Stimulated activated CD8-positive, alpha-beta memory T cell treated with anti-CD3 and anti-CD28 coated beads, Interleukin-12 subunit alpha, Interleukin-12 subunit beta, amount 100 ng/mL, for 1 hour (primary cell): ENCODE measurements around the gene ALDH1A2.
"Not testable (repeated sequence)": the region's sequence is repeated elsewhere in the genome, so short reads cannot be mapped to it uniquely, and the experiment has no call there.

Source experiments
- DNase-seq: peaks from one replicate; pipeline ENCODE4 v3.0.0-alpha.2; 2020; ENCODE audit warnings: low read depth

ALDH1A2 gene

DNA sequence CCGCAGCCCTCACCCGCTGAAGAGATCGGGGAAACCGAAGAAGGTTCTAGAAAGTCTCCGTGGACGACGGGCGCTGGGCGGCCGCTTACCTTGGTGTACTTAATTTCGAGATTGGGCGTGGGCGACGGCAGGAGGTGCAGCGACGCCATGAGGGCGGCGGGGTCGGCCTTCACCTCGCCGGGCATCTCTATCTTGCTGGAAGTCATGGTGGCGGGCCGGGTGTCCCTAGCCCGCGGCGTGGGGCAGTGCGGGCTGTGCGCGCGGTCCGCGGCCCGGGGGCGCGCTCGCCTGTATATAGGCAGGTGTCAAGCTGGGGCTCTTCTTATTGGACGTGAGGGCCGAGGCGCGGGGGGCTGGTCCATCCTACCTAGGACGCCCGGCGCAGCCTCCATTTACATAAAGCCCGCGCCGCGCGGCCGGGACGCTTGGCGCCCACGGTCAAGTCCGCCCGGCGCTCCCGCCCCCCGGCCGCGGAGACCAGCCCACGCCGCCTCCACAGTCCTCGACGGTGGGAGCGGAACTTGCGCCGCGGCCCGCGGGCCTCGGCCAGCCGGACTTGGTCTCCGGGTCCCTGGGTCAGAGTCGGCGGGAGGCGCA is at the start of gene ALDH1A2:
Gene ALDH1A2 (minus strand): TSS at position 267 of the 597 bp plus-strand sequence. CDS start 61 bp downstream, at position 206.
- no peak for DNase-seq

DNA sequence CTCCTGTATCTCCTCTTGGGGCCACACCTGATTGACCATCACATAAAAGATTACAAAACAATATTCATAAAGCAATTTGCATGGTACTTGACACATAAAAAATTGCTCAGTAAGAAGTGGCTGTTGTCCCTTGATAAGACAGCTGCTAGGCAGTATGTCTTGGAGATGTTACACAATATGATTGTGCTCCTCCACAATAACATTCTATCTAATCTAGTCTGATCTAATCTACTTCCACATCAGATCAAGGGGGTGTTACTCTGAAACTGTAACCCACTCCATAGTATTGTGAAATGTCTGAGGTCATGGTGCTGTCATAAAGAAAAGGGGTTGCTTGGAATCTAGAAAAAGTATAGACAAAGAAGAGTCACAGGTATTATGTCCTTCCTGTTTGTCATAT is 49.3 kb upstream of the ALDH1A2 start:
- no peak for DNase-seq

DNA sequence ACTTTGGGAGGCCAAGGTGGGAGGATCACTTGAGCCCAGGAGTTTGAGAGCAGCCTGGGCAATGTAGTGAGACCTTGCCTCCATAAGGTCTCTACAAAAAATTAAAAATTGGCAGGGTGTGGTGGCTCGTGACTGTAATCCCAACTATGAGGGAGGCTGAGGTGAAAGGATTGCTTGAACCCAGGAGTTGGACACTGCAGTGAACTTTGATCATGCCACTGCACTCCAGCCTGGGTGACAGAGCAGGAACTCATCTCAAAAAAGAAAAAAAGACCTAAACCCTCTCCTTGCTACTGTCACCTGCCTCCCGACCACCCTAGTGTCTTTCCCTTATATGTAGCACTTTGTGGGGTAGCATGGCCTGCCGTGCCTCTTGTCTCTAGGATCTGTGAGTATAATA is 48.9 kb upstream of the ALDH1A2 start:
- no peak for DNase-seq

DNA sequence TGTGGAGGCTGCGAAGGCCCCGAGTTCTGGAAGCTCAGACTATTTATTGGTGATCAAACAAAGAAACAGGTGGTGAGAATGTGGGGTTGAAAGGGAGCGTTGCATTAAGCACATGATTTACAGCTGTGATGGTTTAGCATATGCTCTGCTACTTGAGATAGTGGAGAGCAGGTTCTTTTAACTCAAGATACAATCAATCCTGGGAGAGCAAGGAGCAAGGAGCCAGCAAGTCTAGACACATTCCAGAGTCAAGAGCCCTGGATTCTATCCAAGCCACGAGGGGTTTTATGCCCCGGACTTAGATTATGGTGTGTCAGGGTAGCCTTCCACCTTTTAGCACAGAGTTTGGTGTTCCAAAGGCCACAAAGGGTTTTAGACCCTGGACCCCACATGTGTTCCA is 47.8 kb upstream of the ALDH1A2 start:
- DNase-seq: not testable (repeated sequence)

DNA sequence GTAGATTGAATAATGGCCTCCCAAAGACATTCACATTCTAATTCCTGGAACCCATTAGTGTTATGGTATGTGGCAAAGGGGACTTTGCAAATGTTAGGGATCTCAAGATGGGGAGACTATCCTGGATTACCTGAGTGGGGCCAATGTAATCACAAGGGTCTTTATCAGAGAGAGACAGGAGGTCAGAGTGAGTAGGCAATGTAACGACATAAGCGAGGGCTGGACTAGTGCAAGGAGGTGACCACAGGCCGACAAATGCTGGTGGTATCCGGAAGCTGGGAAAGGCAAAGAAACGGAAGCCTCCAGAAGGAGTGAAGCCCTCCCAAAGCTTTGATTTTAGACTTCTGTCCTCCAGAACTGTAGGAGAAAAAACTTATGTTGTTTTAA is 46.2 kb upstream of the ALDH1A2 start:
- no peak for DNase-seq

DNA sequence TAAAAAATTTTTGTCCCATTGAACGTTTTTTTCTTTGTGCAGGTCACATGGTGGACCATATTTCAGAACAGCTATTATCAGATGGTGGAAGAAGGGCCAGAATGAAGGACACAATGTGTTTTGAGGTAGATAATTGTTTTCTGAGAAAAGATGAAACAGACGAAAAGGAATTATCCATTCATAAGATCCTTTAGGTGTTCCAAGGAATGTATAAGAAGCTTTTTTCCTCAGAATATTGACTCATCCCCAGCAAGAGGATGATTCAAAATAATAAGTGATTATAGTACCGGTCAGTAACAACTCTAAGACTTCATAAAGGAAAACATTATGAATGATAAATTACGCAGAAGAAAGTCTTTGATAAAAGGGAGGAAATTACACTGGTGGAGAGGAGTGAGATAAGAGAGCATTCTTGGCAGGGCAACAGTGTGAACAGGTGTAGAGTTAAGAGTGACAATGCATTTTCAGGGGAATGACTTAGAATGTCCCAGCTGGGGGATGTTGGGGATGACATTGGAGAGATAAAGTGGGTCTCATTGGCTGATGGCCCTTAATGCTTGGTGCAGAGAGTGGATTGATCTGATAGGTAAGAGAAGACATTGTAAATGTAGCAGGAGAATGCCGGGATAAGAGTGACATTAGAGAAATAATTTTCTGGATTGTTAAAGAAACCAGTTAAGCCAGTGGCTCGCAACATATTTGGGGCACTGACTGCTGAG is 45.6 kb upstream of the ALDH1A2 start:
- no peak for DNase-seq

DNA sequence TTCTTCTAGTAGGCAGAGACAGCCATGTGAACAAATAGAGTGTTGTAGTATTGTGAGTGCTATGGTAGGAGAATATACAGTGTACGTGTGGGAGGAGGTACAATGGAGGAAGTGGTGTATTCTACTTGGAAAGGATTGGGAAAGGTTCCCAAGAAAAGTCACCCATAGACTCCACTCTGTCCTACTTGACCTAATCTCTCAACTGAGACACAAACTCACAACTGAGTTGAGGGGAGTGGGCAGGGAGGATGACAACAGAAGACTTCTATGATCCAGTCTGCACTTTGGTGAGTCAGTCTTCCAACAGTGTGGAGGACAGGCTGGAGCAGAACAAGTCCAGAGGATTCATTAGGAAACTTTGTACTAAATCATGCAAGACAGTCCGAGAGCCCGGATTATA is 43.9 kb upstream of the ALDH1A2 start:
- DNase-seq: no peak

DNA sequence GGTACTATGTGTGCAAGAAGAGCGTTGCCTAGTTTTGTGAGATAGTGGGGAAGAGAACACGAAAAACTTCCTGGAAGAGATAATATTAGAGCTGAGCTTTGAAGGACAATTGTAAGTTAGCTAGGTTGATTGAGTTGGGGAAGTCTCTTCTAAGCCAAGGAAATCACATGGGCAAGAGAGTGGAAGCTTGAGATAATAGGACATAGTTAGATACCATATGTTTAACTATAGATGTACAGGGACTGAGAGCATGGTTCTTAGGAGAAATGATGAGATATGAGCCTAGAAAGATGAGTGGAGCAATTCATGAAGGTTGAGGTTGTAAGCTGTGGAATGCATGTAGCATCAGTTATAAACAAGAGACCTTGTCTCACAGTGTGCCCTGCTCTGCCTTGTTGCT is 42.6 kb upstream of the ALDH1A2 start:
- DNase-seq: no peak

DNA sequence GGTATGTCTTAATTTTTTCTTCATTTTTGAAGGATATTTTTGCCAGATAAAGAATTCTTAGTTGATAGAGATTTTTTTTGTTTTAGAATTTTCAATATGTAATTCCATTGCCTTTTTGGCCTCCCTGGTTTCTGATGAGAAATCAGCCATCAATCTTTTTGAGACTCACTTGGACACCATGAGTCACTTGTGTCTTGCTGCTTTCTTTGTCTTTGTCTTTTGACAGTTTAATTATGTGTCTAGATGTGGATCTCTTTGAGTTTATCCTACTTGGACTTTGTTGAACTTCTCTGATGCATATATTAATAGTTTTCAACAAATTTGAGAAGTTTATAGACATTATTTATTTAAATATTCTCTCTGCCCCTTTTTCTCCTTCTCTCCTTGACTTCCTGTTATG is 38.0 kb upstream of the ALDH1A2 start:
- no peak for DNase-seq

DNA sequence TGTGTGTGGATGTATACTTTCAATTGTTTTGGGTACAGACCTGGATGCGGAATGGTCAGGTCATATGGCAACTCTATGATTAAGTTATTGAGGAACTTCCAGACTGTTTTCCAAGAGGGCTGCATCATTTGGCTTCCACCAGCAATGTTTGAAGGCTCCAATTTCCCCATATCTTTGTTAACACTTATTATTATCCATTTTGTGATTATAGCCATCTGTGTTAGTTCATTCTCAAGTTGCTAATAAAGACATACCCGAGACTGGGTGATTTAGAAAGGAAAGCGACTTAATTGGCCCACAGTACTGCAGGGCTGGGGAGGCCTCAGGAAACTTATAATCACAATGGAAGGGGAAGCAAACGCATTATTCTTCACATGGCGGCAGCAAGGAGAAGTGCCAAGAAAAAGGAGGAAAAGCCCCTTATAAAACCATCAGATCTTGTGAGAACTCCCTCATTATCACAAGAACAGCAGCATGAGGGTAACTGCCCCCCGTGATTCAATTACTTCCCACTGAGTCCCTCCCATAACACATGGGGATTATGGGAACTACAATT is 31.1 kb upstream of the ALDH1A2 start:
- DNase-seq: no peak

DNA sequence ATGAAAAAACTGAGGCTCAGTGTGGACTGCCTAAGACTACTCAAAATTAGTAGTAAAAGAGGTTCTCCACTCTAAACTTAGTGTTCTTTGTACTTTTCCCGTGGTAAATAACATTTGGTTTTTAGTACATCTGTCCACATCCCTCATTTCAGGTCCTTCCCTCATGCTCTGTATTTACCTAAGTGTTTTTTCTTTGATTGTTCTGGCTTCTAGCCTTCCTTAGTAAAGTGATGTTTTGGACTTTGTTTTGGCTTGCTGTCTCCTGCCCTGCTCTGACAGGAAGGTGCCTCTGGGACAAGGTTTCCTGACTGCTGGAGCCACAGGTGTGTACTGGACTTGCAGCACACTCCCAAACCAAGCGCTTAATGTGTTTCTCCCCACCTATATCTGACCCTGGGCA is 29.9 kb upstream of the ALDH1A2 start:
- no peak for DNase-seq

DNA sequence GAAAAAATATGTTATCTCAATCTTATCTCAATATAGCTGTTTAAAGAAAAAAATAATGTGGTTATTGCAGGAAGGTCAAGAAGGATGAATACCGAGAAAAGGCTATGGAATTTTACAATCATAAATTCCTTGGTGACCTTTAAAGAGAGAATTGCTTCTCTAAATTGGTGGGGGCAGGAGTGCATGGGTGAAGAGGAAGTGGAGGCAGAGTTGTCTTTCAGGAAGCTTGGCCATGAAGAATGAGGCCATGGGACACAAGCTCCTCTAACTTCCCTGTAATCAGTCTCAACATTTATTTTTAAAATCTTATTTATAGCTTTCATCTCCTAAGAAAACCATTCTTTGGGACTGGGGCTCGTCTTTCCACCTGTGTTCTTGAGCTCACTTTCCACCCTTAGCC is 22.4 kb upstream of the ALDH1A2 start:
- DNase-seq: no peak

DNA sequence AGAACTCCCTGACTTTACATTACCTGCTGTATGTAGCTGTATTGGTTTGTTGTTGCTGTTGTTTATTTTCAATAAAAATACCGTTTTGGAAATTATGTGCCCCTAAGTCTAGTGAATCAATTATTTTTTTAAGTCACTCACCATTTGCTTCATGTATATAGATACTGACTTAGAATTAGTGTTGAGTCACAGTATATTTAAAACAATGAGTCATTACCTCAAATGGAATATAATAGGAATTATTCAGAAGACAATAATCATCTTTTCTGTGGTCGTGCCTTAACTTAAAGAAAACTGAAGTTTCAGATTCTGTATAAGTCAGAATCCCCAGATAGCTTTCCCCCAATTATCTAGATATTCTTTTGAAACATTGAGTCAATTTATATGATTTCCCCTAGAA is 21.0 kb upstream of the ALDH1A2 start:
- DNase-seq: no peak

DNA sequence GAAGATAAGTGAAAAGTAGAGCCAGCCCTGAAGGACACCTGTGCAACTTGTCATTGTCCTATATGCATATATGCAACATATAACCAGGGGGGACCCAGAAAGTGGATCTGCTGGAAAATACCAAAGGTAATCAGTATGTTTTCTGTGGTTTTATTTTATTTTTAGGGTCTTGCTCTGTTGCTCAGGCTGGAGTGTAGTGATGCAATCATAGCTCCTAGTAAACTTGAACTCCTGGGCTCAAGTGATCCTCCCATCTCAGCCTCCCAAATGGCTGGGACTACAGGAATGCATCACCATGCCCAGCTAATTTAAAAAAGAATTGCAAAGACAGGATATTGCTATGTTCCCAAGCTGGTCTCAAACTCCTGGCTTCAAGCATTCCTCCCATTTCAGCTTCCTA is 18.0 kb upstream of the ALDH1A2 start:
- DNase-seq: no peak

DNA sequence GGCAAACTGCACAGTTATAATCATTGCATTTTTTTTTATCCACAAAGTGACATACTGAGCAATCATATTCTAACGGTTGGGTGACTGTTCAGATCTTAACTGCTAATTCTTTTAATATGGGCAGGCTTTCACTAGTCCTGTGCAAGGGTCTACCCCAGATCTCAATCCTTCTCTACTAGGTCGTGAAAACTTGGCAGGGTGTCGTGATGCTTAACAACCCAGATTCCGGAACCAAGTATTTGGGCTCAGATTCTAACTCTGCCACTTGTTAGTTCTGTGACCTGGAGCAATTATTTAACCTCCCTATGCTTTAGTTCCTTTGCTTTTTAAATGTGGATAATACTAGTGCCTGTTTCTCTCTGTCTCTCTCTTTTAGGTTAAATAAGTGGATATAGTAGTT is 16.4 kb upstream of the ALDH1A2 start:
- no peak for DNase-seq

DNA sequence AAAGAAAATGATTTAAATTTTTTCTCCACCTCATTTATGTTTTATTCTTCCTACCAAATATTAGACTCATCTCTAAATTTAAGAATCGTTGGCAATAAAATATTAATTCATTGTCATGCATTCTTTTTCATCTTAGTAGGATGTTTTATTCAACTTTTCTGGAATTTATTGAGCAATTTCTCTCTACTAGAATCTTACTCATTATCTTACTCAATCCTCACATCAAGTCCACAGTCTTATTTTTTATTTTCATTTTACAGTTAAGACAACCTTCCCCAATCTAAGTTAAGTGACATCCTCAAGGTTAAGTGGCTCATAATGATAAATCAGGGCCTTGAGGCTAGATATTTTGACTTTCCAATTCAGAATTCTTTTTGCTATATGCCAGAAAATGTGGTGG is 15.9 kb upstream of the ALDH1A2 start:
- DNase-seq: no peak

DNA sequence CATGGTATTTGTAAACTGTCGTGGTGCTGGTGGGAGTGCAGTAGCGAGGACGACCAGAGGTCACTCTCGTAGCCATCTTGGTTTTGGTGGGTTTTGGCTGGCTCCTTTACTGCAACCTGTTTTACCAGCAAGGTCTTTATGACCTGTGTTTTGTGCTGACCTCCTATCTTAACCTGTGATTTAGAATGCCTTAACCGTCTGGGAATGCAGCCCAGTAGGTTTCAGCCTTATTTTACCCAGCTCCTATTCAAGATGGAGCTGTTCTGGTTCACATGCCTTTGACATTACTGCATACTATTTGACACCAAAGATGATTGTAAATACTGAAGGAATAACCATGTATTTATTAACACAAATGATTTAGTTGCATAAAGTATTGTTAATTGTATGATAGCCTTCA is 15.4 kb upstream of the ALDH1A2 start:
- DNase-seq: not testable (repeated sequence)

DNA sequence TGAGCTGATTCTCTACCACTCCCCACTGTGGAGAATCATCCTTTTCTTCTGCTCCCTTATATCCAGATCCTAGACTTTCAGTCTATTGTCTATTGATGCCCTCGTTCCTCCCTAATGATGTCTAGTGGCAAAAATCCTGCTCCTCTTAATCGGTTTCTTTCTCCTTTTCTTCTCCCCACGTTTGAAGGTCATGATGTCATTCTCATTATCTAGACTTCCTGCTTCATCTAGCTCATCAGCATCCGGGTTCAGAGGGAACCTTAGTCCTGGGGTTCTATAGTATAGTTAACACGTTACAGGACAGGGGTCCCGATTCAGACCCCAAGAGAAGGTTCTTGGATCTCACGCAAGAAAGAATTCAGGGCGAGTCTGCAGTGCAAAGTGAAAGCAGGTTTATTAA is 14.9 kb upstream of the ALDH1A2 start:
- no peak for DNase-seq

DNA sequence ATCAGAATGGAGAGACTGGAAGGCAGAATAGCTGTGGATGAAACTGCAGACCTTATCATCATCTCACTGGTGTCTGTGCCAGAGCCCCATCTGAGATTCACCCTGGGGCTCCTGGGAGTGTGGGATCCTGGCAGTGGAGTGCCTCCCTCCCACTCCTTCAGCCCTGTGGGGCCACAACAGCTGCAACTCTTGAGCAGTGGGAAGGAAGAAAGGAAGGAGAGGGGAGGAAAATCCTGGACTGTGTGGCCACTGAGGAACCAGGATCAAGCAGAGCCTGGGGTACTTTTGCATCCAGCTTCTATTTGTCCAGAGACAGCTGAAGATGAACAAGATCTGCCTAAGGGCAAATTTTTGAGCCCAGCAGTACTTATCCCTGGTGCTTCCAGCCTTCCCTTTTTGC is 13.1 kb upstream of the ALDH1A2 start:
- no peak for DNase-seq

DNA sequence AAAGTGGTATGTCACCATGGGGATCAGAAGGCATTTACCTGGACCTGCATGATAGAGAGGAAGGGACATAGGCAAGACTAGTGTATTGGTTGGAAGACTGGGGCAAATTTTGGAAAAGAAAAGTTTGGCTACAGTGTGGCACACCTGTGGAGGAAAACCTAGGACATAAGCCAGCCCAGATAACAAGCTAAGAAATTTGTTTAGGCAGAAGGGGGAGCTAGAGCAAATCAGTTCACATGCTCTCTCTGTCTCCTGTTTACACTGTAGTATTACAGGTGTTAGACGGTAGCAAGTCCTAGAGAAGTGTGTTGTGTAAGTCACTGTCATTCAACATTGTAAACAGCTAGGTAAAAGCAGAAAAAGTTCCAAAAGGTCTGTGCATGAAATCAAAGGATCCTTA is 11.9 kb upstream of the ALDH1A2 start:
- no peak for DNase-seq

DNA sequence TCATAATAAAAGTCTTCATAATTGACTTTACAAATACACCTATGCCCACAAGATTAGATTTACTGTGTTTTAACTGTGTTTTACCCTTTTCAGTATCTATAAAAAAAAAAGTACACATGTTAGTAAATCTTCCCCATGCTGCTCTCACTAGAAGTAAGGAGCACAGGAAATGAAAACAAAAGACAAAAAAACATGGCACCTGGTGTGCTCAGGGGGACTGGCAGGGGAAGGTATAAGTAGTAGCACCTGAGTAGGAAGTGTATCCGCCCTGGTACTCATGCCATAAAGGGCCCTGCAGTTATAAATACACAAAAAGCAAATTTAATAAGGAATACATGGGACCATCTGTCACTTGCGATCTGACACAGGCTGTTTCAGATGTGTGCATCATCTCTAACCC is 8.9 kb upstream of the ALDH1A2 start:
- no peak for DNase-seq

DNA sequence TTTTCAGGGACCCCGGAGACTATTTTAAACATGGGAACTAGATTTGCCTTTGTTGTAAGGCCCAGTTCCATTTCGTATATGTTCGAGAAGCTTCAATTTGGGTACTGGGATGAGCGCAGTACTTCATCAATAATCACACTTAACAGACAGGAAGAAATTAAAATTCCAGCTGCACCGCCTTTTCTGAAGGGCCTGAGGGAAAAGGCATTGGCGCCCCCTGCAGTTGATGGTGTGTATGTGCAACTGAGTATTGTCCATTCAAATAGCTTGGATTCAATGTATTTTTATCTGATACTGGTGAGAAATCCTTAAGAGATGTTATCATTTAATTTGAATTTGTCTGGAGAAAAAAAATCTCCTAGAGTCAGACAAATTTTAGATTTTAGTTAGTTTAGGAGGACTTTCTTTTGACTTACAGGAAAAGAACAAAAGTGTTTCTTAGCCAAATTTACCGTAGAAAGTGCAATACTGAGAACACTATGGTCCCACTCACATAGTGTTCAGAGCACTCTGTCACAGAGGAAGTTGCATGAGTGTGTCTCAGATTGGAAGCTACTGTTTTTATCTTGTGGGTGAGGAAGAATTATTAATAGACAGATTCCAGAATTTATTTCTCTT is 5.4 kb upstream of the ALDH1A2 start:
- peak; percentile 10 for DNase-seq

DNA sequence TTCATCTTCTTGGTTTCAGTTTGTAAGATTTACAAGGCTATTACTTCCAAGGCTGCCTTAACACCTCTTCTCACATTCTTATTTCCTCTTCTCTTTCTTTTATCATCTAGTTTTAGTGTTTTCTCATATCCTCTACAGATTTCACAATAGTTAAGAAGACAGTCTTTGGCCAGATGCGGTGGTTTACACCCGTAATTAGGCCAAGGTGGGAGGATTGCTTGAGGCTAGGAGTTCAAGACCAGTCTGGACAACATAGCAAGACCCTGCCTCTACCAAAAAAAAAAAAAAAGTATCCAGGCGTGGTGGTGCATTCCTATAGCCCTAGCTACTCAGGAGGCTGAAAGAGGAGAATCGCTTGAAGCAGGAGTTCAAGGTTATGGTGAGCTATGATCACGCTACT is 3.5 kb upstream of the ALDH1A2 start:
- DNase-seq: no peak
